BE2C (cell line): Measurements from ENCODE around the gene SLC22A4.

Experiments used
- DNase-seq: peaks from one replicate; pipeline ENCODE4 v3.0.0-alpha.2; 2020
- H3K27me3 ChIP-seq: fragments of 250-450 bp; sonication (Bioruptor Pico); 2 replicates; pipeline ENCODE4 v1.5.1; 2020; ENCODE audit warnings: mild to moderate bottlenecking
- H3K36me3 ChIP-seq: fragments of 250-450 bp; sonication (Bioruptor Pico); 2 replicates; pipeline ENCODE4 v1.5.1; 2020; ENCODE audit warnings: mild to moderate bottlenecking
- H3K4me1 ChIP-seq: fragments of 250-450 bp; sonication (Bioruptor Pico); 2 replicates; pipeline ENCODE4 v1.5.1; 2020
- H3K4me3 ChIP-seq: 2 replicates; pipeline ENCODE4 v1.5.1; 2011; ENCODE audit warnings: low read depth, low read length
- H3K9me3 ChIP-seq: fragments of 250-450 bp; sonication (Bioruptor Pico); 2 replicates; pipeline ENCODE4 v1.5.1; 2020
- TF ChIP-seq, protein P1 (sequence below): IDR thresholded peaks from 2 replicates; pipeline ENCODE4 v1.5.1; 2012; ENCODE audit warnings: mild to moderate bottlenecking, low read depth, low read length

The SLC22A4 gene

DNA sequence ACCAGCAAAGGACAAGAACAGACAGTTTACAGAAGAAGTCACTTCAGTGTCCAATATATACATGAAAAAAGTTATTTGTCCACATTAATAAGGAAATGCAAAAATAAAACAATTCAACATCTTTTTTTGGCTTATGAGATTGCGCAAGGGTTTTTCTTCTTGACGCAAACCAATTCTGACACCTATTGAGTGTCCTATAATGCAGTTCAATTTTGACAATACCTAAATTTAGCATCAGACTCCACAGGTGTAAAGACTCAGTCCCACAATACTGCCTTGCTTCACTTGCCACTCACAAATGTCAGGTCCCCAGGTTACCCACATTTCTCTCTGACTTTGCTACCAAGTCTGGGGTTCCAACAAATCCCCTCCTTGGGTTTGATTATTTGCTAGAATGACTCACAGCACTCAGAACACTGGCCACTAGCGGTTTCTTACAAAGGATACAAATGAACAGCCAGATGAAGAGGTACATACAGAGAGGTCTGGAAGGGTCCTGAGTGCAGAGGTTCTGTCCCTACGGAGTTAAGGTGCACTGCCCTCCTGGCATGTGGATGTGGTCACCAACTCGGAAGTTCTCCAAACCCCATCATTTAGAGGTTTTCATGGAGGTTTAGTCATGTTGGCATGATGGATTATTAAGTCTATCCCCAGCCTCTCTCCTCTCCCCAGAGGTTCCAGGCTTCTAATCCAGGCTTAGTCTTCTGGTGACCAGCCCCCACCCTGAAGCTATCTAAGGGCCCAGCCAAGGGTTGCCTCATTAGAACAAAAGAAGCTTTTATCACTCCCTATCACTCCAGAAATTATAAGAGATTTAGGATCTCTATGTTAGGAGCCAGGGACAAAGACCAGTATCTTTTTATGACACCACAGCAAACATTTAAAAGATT is 48.3 kb downstream of the SLC22A4 start:
- no peak for DNase-seq
- Histone ChIP-seq H3K4me1 (no peaks in the 10 kb centered on the region), H3K36me3 (no peaks in the 10 kb centered on the region), H3K27me3 (no peaks in the 10 kb centered on the region), H3K9me3 (no peaks in the 10 kb centered on the region), H3K4me3 (no peak overlapping the region)
- TF ChIP-seq, protein P1, sequence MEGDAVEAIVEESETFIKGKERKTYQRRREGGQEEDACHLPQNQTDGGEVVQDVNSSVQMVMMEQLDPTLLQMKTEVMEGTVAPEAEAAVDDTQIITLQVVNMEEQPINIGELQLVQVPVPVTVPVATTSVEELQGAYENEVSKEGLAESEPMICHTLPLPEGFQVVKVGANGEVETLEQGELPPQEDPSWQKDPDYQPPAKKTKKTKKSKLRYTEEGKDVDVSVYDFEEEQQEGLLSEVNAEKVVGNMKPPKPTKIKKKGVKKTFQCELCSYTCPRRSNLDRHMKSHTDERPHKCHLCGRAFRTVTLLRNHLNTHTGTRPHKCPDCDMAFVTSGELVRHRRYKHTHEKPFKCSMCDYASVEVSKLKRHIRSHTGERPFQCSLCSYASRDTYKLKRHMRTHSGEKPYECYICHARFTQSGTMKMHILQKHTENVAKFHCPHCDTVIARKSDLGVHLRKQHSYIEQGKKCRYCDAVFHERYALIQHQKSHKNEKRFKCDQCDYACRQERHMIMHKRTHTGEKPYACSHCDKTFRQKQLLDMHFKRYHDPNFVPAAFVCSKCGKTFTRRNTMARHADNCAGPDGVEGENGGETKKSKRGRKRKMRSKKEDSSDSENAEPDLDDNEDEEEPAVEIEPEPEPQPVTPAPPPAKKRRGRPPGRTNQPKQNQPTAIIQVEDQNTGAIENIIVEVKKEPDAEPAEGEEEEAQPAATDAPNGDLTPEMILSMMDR: no peak

DNA sequence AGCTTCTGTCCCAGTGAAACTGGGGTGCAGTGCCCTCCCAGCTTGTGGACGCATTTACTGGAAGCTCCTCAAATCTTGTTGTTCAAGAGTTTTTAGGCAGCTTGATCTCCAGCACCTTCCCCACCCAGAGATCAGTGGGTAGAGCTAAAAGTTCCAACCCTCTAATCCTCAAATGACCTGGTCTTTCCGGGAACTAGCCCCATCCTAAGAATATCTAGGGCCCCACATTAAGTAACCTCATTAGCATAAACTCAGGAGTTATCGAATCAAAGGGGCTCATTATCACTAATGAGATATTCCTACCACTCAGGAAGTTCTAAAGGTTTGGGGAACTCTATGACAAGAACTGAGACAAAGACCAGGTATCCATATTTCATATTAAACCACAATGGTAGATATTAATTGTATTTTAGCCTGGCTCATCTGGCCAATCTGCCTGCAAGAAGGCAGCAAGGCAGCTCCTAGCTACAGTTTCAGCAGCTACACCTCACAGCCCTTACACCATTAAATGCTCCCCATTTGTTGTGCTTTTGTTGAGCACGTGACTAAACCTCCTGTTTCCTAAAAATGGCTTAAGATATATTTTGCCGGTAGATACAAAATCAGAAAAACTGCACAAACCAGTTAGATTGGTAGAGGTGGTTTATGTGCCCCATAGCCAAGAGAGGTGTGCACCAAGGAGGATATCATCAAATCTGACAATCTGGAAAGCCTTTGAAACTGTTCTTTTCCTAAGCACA is 50.8 kb downstream of the SLC22A4 start:
- H3K4me1 ChIP-seq: no peaks in the 10 kb centered on the region
- H3K27me3 ChIP-seq: no peaks in the 10 kb centered on the region
- TF ChIP-seq, protein P1: no peak
- DNase-seq: no peak
- H3K9me3 ChIP-seq: no peaks in the 10 kb centered on the region
- H3K4me3 ChIP-seq: no peak overlapping the region
- H3K36me3 ChIP-seq: no peaks in the 10 kb centered on the region

DNA sequence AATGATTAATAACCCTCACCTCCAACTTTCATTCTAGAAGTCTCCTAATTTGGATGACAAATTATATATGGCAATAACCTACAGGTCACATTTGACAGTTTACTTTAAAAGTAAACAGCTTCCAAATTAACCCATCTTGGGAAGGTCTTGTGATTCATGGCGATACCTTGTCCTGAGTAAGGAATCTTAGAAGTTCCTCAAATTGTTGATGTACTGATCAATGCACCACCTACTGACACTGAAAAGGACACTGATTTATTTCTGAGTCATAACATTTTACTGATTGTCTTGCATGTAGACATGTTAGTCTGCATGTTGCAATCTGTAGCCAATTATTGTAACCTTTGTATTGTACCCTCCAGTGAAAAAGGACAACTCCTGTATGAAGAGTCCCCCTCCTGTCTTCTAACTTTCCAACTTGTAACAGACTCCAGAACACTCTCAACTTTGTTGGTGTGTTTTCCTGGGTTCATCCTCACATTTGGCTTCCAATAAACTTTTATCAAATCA is 59.3 kb downstream of the SLC22A4 start:
- DNase-seq: no peak
- no peaks in the 10 kb centered on the region for H3K27me3 ChIP-seq
- TF ChIP-seq, protein P1: no peak
- no peaks in the 10 kb centered on the region for H3K9me3 ChIP-seq
- no peak overlapping the region for H3K4me3 ChIP-seq
- H3K4me1 ChIP-seq: no peaks in the 10 kb centered on the region
- H3K36me3 ChIP-seq: no peaks in the 10 kb centered on the region

DNA sequence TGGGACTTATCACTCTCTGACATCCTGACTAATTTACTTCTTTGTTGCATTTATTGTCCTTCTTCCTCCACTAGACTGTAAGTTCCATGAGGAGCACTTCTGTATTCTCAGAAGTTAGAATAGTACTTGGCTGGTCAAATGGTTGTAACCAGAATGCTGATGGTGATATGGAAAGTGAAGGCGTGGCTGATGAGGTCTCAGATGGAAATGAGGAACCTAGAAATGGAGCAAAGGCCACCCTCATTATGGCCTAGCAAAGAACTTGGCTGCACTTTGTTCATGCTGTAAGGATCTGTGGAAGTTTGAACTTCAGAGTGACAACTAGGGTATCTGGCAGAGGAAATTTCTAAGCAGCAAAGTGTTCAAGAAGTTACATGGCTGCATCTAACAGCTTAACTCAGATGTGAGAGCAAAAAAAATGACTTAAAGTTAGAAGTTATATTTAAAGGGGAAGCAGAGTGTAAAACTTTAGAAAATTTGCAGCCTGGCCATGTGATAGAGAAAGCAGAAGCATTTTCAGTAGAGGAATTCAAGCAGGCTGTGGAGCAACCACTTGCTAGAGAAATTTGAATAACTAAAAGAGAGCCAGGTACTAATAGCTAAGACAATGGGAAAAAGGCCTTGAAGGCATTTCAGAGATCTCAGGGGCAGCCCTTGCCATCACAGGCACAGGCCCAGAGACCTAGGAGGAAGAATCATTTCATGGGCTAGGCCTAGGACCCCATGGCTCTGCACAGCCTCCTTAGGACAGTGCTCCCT is 60.4 kb downstream of the SLC22A4 start:
- no peak for DNase-seq
- Histone ChIP-seq H3K27me3 (no peaks in the 10 kb centered on the region), H3K36me3 (no peaks in the 10 kb centered on the region), H3K4me3 (no peak overlapping the region), H3K4me1 (no peaks in the 10 kb centered on the region), H3K9me3 (no peaks in the 10 kb centered on the region)
- TF ChIP-seq, protein P1: no peak

DNA sequence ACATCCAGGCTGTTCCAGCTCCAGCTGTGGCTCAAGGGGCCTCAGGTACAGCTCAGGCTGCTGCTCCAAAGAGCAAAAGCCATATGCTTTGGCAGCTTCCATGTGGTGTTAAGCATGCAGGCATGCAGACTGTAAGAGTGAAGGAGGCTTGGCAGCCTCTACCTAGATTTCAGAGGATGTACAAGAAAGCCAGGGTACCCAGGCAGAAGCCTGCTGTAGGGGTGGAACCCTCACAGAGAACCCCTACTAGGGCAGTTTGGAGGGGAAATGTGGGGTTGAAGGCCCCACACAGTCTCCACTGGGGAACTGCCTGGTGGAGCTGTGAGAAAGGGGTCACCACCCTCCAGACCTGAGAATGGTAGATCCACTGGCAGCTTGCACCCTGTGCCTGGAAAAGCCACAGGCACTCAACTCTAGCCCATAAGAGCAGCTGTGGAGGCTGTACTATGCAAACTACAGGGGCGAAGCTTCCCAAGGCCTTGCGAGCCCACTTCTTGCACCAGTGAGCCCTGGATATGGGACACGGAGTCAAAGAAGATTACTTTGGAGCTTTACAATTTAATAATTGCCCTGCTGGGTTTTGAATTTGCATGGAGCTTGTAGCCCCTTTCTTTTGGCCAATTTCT is 61.1 kb downstream of the SLC22A4 start:
- Histone ChIP-seq H3K9me3 (no peaks in the 10 kb centered on the region), H3K27me3 (no peaks in the 10 kb centered on the region), H3K4me3 (no peak overlapping the region), H3K36me3 (no peaks in the 10 kb centered on the region), H3K4me1 (no peaks in the 10 kb centered on the region)
- no peak for DNase-seq
- TF ChIP-seq, protein P1: no peak
